Skin of body (tissue), 2 donors: ENCODE measurements around the gene MRPS33. TPM values are rescaled to one million over a fixed set of nuclear protein-coding genes. Genes with fewer than 3 reads are reported as not detected.

Experiments
- small RNA-seq: library from RNA; depleted of rRNA; stranded (forward); fragments of <200 nt; gene quantifications from one replicate; pipeline ENCODE3, GENCODE V24; 2014; ENCODE audit warnings: low replicate concordance
- total RNA-seq: library from RNA; depleted of rRNA; stranded (reverse); fragments of >200 nt; gene quantifications from one replicate; pipeline ENCODE4 v1.2.3, GENCODE V29; 2014

Gene MRPS33
- total RNA-seq, 1 donor from 2014 or later = 27.4 TPM

Small RNA genes lying within 50 kb of the gene (small RNA-seq; reads per million reads assigned to genes)
- not detected for gene RNU4-74P

Other genes with a start within 250 kb of the MRPS33 start
- 63.6 TPM for gene BRAF, start 90.0 kb downstream of the MRPS33 start, total RNA-seq
- 0.49 TPM for gene TMEM178B, start 59.1 kb upstream of the MRPS33 start, total RNA-seq